ENCODE data around the gene MET. TPM values are rescaled to one million over a fixed set of nuclear protein-coding genes. Genes with fewer than 3 reads are reported as not detected.
"Not testable (repeated sequence)": the region's sequence is repeated elsewhere in the genome, so short reads cannot be mapped to it uniquely, and the experiment has no call there.

The MET gene
- total RNA-seq, 2 donors from 2014 or later: 0.88 TPM; not detected in 1

- H3K27ac Mint-ChIP-seq; DNase-seq (ENCODE audit: low spot score in 2 of 2); H3K36me3 Mint-ChIP-seq; ATAC-seq: not testable (repeated sequence)
- H3K9me3 Mint-ChIP-seq: peaks cover 4 to 20% of the 10 kb centered on the region in 2 donors
Measured at GRCh38 chr7:116746388-116746787, 74.4 kb downstream of the MET start.

DNA sequence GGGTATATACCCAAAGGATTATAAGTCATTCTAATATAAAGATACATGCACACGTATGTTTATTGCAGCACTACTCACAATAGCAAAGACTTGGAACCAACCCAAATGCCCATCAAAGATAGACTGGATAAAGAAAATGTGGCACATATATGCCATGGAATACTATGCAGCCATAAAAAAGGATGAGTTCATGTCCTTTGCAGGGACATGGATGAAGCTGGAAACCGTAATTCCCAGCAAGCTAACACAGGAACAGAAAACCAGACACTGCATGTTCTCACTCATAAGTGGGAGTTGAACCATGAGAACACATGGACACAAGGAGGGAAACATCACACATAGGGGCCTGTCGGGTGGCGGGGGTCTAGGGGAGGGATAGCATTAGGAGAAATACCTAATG lies 79.1 kb downstream of the MET start:
- DNase-seq (ENCODE audit: low spot score in 2 of 2); ATAC-seq; H3K36me3 Mint-ChIP-seq; H3K27ac Mint-ChIP-seq: not testable (repeated sequence)
- H3K9me3 Mint-ChIP-seq: peaks cover 4 to 20% of the 10 kb centered on the region in 2 donors

- Mint-ChIP-seq H3K27ac (no peak overlapping the region), H3K9me3 (peaks cover 4 to 14% of the 10 kb centered on the region in 2 donors)
Measured at GRCh38 chr7:116752305-116753074, 80.5 kb downstream of the MET start.

DNA sequence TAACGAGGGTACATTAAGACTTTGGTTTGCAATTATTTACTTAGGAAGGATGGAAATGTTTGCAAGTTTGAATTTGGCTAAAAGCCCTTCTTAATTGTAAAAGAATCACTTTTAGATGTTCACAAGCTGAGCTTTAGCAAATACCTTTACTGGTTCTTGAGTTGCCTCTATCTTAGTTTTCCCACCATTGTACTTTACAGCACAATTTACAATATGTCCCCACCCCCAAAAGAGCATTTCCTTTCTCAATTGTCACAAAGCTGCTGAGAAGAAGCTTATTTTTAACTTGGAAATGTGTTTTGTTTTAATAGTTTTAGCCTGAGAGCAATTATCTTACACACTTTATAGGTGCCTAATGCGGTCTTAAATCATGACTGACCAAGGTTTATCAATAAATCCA lies 81.1 kb downstream of the MET start:
- DNase-seq (ENCODE audit: low spot score in 2 of 2): no peak
- no peak for ATAC-seq
- Mint-ChIP-seq H3K9me3 (peaks cover 4 to 12% of the 10 kb centered on the region in 2 donors), H3K27ac (no peak overlapping the region), H3K36me3 (no peaks in the 10 kb centered on the region)

More at GRCh38 chr7:116752305-116753074, 80.5 kb downstream of the MET start:
- no peak for ATAC-seq
- peaks cover 0 to under 1% of the 10 kb centered on the region in 2 donors for H3K36me3 Mint-ChIP-seq
- no peak for DNase-seq (ENCODE audit: low spot score in 2 of 2)

- ATAC-seq (no peak), DNase-seq (ENCODE audit: low spot score in 2 of 2) (no peak)
- Mint-ChIP-seq H3K36me3 (no peaks in the 10 kb centered on the region), H3K27ac (no peak overlapping the region), H3K9me3 (peaks cover 0 to 12% of the 10 kb centered on the region in 2 donors)
Measured at GRCh38 chr7:116754186-116754585, 82.2 kb downstream of the MET start.

GRCh38 chr7:116757283-116757682 lies 85.3 kb downstream of the MET start:
- no peaks in the 10 kb centered on the region for H3K36me3 Mint-ChIP-seq
- ATAC-seq (no peak), DNase-seq (ENCODE audit: low spot score in 2 of 2) (no peak)
- H3K9me3 Mint-ChIP-seq: no peaks in the 10 kb centered on the region
- H3K27ac Mint-ChIP-seq: no peak overlapping the region

GRCh38 chr7:116759642-116760041 lies 87.6 kb downstream of the MET start:
- H3K36me3 Mint-ChIP-seq; H3K9me3 Mint-ChIP-seq; ATAC-seq; DNase-seq (ENCODE audit: low spot score in 2 of 2); H3K27ac Mint-ChIP-seq: not testable (repeated sequence)

DNA sequence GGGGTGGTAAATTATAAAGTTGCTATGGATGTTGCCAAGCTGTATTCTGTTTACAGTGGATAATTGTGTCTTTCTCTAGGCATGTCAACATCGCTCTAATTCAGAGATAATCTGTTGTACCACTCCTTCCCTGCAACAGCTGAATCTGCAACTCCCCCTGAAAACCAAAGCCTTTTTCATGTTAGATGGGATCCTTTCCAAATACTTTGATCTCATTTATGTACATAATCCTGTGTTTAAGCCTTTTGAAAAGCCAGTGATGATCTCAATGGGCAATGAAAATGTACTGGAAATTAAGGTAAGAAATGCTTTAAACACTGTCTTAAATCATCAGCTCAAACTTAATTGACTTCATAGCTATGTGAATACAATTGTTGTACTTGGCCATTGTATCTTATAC lies 91.0 kb downstream of the MET start:
- H3K9me3 Mint-ChIP-seq: no peaks in the 10 kb centered on the region
- DNase-seq (ENCODE audit: low spot score in 2 of 2) (no peak), ATAC-seq (no peak)
- H3K36me3 Mint-ChIP-seq: no peaks in the 10 kb centered on the region
- H3K27ac Mint-ChIP-seq: no peak overlapping the region

DNA sequence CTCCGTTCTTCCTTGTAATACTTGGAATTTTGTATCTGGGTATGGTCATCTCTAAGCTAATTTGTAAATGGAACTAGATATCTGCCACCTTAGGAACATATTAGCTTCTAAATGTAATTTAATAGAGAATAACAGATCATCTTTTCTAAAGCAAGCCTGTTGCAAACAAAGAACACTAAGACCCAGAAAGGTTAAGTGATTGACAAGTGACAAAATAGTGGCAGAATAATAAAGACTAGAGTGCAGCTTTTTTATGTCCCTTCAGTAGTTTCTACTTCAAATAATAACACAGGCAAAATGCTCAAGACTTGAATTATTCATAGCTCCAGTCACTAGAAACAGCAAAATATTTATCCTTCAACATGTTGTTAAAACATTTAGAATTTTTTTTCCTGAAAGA lies 91.7 kb downstream of the MET start:
- H3K9me3 Mint-ChIP-seq: no peaks in the 10 kb centered on the region
- DNase-seq (ENCODE audit: low spot score in 2 of 2) (no peak), ATAC-seq (no peak)
- H3K27ac Mint-ChIP-seq: no peak overlapping the region
- H3K36me3 Mint-ChIP-seq: no peaks in the 10 kb centered on the region

GRCh38 chr7:116766881-116767280 lies 94.9 kb downstream of the MET start:
- ATAC-seq (no peak), DNase-seq (ENCODE audit: low spot score in 2 of 2) (no peak)
- Mint-ChIP-seq H3K9me3 (no peaks in the 10 kb centered on the region), H3K36me3 (no peaks in the 10 kb centered on the region), H3K27ac (no peak overlapping the region)

DNA sequence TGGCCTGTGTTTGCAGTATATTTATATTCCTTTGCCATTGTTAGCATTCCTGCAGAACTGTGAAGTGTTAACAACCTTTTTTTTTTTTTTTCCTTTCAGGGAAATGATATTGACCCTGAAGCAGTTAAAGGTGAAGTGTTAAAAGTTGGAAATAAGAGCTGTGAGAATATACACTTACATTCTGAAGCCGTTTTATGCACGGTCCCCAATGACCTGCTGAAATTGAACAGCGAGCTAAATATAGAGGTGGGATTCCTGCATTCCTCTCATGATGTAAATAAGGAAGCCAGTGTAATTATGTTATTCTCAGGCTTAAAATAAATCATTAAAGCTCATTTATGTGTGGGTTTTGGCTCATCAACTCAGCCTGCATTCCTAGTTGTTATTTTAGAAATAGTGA lies 97.5 kb downstream of the MET start:
- H3K27ac Mint-ChIP-seq: no peak overlapping the region
- DNase-seq (ENCODE audit: low spot score in 2 of 2) (no peak), ATAC-seq (no peak)
- no peaks in the 10 kb centered on the region for H3K36me3 Mint-ChIP-seq
- H3K9me3 Mint-ChIP-seq: no peaks in the 10 kb centered on the region

- Mint-ChIP-seq H3K27ac (no peak overlapping the region), H3K36me3 (no peaks in the 10 kb centered on the region), H3K9me3 (no peaks in the 10 kb centered on the region)
- DNase-seq (ENCODE audit: low spot score in 2 of 2) (no peak), ATAC-seq (no peak)
Measured at GRCh38 chr7:116770941-116771340, 98.9 kb downstream of the MET start.

DNA sequence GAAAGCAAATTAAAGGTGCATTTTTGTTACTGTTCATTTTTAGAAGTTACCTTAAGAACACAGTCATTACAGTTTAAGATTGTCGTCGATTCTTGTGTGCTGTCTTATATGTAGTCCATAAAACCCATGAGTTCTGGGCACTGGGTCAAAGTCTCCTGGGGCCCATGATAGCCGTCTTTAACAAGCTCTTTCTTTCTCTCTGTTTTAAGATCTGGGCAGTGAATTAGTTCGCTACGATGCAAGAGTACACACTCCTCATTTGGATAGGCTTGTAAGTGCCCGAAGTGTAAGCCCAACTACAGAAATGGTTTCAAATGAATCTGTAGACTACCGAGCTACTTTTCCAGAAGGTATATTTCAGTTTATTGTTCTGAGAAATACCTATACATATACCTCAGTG lies 99.6 kb downstream of the MET start:
- Mint-ChIP-seq H3K9me3 (no peaks in the 10 kb centered on the region), H3K27ac (no peak overlapping the region)
- ATAC-seq: no peak

GRCh38 chr7:116772423-116772863 lies 100.4 kb downstream of the MET start:
- Mint-ChIP-seq H3K36me3 (no peaks in the 10 kb centered on the region), H3K27ac (no peak overlapping the region), H3K9me3 (no peaks in the 10 kb centered on the region)

More for the DNA sequence above, 99.6 kb downstream of the MET start:
- H3K36me3 Mint-ChIP-seq: no peaks in the 10 kb centered on the region
- DNase-seq (ENCODE audit: low spot score in 2 of 2): no peak

GRCh38 chr7:116772926-116773749 lies 101.1 kb downstream of the MET start:
- H3K9me3 Mint-ChIP-seq: no peaks in the 10 kb centered on the region
- no peaks in the 10 kb centered on the region for H3K36me3 Mint-ChIP-seq
- DNase-seq (ENCODE audit: low spot score in 2 of 2) (no peak), ATAC-seq (no peak)
- no peak overlapping the region for H3K27ac Mint-ChIP-seq

More at GRCh38 chr7:116772423-116772863, 100.4 kb downstream of the MET start:
- DNase-seq (ENCODE audit: low spot score in 2 of 2) (no peak), ATAC-seq (no peak)

GRCh38 chr7:116776046-116776445 lies 104.0 kb downstream of the MET start:
- Mint-ChIP-seq H3K27ac (no peak overlapping the region), H3K36me3 (no peaks in the 10 kb centered on the region), H3K9me3 (no peaks in the 10 kb centered on the region)
- DNase-seq (ENCODE audit: low spot score in 2 of 2) (no peak), ATAC-seq (no peak)

DNA sequence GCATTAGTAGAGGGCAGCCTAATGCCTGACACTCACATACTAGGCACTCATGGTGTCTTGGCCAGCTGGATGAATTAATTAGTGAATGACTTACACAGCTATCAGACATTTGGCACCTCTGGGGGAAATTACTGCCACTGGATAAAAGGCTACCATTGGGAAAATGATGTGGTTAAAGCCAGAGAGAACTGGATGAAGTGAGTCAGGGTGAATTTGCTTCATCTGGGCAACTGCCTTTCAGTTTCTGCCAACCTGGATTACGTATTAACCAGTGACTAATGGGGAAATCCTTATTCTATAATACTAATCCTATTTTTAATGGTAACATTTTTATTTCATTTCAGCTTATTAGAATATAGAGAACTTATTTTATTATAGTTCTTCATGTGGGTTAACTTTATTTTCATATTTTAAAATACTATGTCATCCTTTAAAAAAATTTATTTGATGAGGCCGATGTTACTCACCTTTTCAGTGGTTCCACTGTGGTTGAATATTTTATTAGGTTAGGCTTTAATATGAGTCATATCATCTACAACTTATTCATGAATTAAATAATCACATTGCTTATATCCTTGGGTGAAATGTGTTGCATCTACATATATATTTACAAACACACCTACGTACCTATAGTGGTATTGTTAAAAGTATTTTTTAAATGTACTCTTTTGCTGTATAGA lies 104.8 kb downstream of the MET start:
- ATAC-seq (peak; percentile 53 to 76), DNase-seq (ENCODE audit: low spot score in 2 of 2) (no peak)
- no peaks in the 10 kb centered on the region for H3K36me3 Mint-ChIP-seq
- no peak overlapping the region for H3K27ac Mint-ChIP-seq
- no peaks in the 10 kb centered on the region for H3K9me3 Mint-ChIP-seq
